Skeletal muscle satellite cell (primary cell): Measurements from ENCODE around the gene CCDC12.

Source experiments
- H3K27me3 ChIP-seq: 2 replicates; pipeline ENCODE4 v1.7.0; 2013; ENCODE audit warnings: low read length; ENCODE audit not compliant: control insufficient read depth, insufficient read depth
- H3K36me3 ChIP-seq: 2 replicates; pipeline ENCODE4 v1.7.0; 2013; ENCODE audit warnings: mild to moderate bottlenecking, control low read depth, low read length; ENCODE audit not compliant: insufficient read depth
- H3K4me1 ChIP-seq: 2 replicates; pipeline ENCODE4 v1.7.0; 2013; ENCODE audit warnings: low read length; ENCODE audit not compliant: control insufficient read depth, insufficient read depth
- H3K4me2 ChIP-seq: 2 replicates; pipeline ENCODE4 v1.7.0; 2013; ENCODE audit warnings: mild to moderate bottlenecking, low read length
- H3K4me3 ChIP-seq: 2 replicates; pipeline ENCODE4 v1.7.0; 2013; ENCODE audit warnings: low read length
- H3K9ac ChIP-seq: 2 replicates; pipeline ENCODE4 v1.7.0; 2013; ENCODE audit warnings: mild to moderate bottlenecking, low read depth, low read length, moderate library complexity
- H3K9me3 ChIP-seq: replicated peaks from 2 replicates; pipeline ENCODE4 v1.7.0; 2013; ENCODE audit warnings: mild to moderate bottlenecking, control low read depth, low read length

Gene CCDC12

DNA sequence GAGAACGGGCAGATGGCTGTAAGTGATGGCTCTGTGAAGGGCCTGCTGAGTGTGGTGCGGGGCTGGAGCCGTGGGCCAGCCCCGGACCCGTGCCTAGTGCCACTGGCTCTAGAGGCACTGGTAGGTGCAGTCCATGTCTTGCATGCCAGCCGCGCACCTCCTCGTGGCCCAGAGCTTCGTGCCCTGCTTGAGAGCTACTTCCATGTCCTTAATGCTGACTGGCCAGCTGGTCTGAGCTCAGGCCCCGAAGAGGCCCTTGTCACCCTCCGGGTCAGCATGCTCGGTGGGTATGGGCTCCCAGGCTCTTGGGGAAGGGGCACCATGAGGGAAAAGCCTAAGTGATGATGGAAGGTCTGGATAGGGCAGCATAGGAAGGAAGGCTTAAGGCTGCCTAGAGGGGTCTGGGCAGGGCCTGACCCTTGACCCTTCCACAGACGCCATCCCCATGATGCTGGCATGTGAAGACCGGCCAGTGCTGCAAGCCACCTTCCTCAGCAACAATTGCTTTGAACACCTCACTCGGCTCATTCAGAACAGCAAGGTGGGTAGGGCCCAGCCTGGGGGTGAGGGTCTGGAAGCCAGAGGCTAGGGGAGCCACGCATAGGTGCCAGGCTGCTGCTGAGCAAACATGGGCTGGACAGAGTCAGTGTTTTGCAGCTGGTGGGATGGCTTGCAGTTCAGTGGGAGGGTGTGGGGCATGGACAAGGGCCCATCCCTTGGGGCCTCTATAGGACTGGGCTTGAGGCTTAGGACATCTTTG lies 15.0 kb upstream of the CCDC12 start:
- H3K4me1 ChIP-seq: no peaks in the 10 kb centered on the region
- no peak overlapping the region for H3K4me3 ChIP-seq
- H3K9ac ChIP-seq: no peak overlapping the region
- H3K4me2 ChIP-seq: no peak overlapping the region
- no peaks in the 10 kb centered on the region for H3K36me3 ChIP-seq
- H3K27me3 ChIP-seq: no peaks in the 10 kb centered on the region
- H3K9me3 ChIP-seq: no peaks in the 10 kb centered on the region

DNA sequence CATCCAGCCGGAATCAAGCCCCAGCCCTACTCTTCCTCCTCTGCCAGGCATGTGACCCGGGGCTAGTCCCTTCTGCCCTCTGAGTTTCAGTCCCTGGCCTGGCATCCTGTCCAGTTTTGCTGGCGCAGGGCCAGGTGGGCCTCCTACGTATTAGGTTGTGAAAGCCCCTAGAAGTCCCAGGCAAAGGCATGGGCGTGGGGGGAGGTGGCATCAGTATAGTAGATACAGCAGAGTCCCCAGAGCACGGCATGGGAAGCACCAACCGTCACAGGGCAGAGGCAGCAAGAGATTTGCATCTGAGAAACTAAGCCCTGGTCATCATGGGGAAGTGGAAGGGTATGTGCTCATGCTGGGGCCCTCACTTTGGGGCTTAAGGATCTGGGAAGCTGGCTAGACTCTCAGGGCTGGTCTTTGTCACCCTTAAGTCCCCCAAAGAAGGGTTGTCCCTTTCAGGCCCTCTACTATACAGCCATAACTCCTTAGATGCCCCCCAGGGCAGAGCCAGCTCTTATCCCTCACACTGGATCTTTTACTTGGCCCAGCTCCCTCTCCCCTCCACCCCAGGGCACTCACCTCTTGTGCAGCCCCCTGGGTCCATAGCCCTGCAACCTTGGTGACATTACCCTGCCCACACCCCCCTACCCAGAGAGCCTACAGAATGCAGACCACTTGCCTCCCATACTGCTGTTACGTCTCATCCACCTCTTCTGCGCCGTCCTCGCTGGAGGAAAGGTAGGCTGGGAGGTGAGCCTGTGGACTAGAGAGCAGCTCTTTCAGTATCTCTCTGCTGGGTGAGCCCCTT lies 14.2 kb upstream of the CCDC12 start:
- Histone ChIP-seq H3K4me1 (no peaks in the 10 kb centered on the region), H3K9me3 (no peaks in the 10 kb centered on the region), H3K27me3 (no peaks in the 10 kb centered on the region), H3K4me2 (no peak overlapping the region), H3K4me3 (no peak overlapping the region), H3K36me3 (no peaks in the 10 kb centered on the region), H3K9ac (no peak overlapping the region)

DNA sequence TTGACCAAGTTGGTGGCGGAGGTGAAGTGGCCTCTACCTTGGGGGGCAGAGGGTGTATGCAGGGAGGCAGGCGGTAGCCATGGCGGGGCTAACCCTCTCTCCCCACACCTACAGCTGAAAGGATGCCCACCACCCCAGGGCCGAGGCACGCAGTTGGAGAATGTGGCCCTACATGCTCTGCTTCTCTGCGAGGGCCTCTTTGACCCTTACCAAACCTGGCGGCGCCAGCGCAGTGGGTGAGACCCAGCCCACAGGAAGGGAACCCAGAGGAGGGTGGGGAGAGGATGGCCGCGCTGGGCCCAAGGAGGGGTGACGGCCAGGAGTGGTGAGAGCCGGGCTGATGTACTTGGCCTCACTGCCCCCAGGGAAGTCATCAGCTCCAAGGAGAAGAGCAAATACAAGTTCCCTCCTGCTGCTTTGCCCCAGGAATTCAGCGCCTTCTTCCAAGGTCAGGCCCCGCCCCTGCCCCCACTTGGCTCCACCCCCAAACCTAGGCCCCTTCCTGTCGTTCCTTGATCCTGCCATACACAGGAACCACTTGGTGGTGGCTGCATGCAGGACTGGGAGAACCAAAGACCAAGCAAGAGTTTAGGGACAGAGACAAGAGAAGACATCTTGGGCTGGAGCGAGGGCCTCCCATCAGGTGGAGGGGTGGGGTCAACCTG lies 12.7 kb upstream of the CCDC12 start:
- Histone ChIP-seq H3K4me3 (no peak overlapping the region), H3K36me3 (no peaks in the 10 kb centered on the region), H3K9me3 (no peaks in the 10 kb centered on the region), H3K9ac (no peak overlapping the region), H3K27me3 (no peaks in the 10 kb centered on the region), H3K4me2 (no peak overlapping the region), H3K4me1 (no peaks in the 10 kb centered on the region)

DNA sequence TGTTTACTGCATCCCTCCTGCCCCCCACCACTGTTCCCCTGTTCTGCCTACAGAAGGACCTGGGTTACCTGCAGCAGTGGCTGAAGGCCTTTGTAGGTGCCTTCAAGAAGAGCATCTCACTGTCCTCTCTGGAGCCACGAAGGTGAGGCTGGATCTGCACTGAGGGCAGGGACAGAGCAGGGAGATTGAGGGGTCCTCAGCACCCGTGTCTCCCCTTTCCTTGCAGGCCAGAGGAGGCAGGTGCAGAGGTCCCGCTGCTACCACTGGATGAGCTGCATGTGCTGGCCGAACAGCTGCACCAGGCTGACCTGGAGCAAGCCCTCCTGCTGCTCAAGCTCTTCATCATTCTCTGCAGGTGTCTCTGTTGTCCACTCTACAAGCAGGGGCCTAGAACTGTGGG lies 12.1 kb upstream of the CCDC12 start:
- H3K27me3 ChIP-seq: no peaks in the 10 kb centered on the region
- no peak overlapping the region for H3K4me2 ChIP-seq
- H3K9ac ChIP-seq: no peak overlapping the region
- no peaks in the 10 kb centered on the region for H3K4me1 ChIP-seq
- H3K36me3 ChIP-seq: no peaks in the 10 kb centered on the region
- H3K9me3 ChIP-seq: no peaks in the 10 kb centered on the region
- H3K4me3 ChIP-seq: no peak overlapping the region

DNA sequence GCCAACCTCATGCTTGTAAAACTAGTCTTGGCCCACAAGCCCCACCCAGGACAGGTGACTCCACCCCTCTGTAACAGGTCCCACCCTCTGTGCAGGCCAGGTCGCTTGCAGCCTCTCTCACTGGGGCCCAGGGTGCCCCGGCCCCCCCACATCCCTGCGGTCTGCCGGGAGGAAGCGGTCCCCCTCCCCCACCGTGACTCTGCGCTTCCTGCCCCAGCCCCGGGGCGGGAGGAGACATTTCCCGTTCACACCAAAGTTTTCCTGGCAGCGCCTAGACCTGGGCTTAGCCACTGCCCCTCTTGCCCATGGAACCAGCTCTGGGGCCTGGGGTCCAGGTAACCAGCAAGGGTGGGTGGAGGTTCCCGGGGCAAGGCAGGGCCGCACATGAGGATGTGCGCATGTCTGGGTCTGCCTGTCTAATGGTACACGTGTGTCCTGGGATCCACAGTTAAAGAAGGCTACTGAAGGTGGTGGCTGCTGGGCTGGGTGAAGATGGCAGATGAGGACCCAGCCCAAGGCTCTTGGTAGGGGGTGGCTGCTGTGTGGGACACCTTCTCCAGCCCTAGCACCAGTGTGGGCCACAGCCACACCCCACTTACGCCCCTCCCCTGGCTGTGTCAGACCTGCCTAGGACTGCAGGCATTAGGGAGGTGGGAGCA lies 11.3 kb upstream of the CCDC12 start:
- Histone ChIP-seq H3K36me3 (no peaks in the 10 kb centered on the region), H3K4me3 (no peak overlapping the region), H3K4me1 (no peaks in the 10 kb centered on the region), H3K4me2 (no peak overlapping the region), H3K9me3 (no peaks in the 10 kb centered on the region), H3K27me3 (no peaks in the 10 kb centered on the region), H3K9ac (no peak overlapping the region)

DNA sequence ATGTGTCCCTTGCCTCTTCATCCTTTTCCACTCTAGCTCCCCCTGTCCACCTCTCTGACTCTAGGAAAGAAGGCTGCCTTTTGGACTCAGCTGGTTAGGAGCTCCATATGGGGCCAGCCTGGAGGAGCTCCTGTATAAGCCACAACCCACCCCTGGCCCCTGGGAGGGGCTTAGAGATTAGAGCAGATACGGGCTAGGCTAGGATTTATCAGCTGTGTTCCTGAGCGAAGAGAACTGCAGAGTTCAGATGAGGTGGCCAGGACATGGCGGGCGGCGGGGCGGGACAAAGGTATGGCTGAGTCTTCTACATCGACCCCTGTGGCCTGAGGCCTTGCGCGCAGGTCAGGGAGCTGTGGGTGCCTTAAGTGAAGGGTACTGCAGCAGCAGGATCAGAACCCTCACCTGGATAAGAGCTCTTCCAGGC lies 10.8 kb upstream of the CCDC12 start:
- H3K9ac ChIP-seq: no peak overlapping the region
- no peaks in the 10 kb centered on the region for H3K27me3 ChIP-seq
- no peaks in the 10 kb centered on the region for H3K9me3 ChIP-seq
- H3K4me3 ChIP-seq: no peak overlapping the region
- H3K4me2 ChIP-seq: no peak overlapping the region
- H3K36me3 ChIP-seq: no peaks in the 10 kb centered on the region
- H3K4me1 ChIP-seq: no peaks in the 10 kb centered on the region

DNA sequence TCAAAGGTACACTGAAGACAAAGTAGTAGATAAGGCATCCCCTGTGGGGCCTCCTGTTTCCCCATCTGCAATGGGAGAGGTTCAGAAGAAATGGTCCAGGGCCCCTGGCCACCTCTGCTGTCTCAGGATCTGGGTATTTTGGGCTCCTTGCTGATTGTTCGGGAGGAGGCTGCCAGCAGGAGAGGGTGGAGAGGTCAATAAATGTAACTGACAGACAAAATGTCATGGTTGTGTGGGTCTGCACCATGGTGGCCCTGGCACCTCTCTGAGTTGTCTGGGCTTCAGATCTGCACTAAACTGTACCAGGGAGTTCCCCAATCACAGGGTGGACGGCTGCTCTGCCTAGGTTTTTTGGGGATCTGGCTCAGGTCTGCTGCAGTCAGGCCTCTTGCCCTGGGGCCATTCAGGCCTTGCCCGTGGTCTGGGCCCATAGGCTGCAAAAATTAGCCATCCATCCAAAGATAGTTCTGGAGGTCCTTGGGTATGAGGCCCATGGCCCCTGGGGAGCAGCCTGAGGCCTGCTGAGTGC lies 10.3 kb upstream of the CCDC12 start:
- H3K9me3 ChIP-seq: no peaks in the 10 kb centered on the region
- no peaks in the 10 kb centered on the region for H3K27me3 ChIP-seq
- no peak overlapping the region for H3K4me3 ChIP-seq
- no peak overlapping the region for H3K4me2 ChIP-seq
- H3K9ac ChIP-seq: no peak overlapping the region
- H3K4me1 ChIP-seq: no peaks in the 10 kb centered on the region
- no peaks in the 10 kb centered on the region for H3K36me3 ChIP-seq

DNA sequence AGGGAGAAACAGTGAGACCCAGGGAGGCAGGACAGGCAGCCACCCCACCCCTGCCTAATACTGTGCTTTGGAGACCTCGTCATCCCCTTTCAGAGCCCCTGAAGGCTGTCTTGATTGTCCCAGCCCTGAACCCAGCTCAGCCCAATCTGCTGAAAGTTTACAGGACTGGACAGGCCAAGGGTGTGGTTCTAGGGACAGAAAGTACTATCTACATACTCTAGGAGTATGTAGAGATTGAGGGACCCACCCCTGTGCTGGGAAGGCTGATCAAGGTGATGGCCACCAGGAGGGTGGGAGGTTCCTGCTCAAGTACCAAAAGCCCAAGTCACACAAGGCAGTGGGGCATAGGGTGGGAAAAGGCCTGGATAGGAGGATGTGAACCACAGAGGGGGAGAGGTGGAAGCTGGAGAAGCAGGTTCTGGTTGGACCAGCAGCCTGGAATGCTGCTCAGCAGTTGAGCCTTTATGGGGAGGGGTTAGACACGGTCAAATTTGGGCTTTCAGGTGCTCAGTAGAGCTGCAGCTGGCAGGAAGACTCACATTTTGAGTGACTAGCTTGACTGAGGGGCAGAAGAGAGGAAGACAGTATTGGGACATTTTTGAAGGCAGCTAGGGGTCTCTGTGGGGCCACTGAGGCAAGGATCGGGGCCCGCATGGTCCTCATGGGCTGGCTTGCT lies 9.6 kb upstream of the CCDC12 start:
- no peak overlapping the region for H3K4me3 ChIP-seq
- no peak overlapping the region for H3K4me2 ChIP-seq
- H3K9me3 ChIP-seq: no peaks in the 10 kb centered on the region
- H3K9ac ChIP-seq: no peak overlapping the region
- H3K27me3 ChIP-seq: no peaks in the 10 kb centered on the region
- no peaks in the 10 kb centered on the region for H3K4me1 ChIP-seq
- no peaks in the 10 kb centered on the region for H3K36me3 ChIP-seq

DNA sequence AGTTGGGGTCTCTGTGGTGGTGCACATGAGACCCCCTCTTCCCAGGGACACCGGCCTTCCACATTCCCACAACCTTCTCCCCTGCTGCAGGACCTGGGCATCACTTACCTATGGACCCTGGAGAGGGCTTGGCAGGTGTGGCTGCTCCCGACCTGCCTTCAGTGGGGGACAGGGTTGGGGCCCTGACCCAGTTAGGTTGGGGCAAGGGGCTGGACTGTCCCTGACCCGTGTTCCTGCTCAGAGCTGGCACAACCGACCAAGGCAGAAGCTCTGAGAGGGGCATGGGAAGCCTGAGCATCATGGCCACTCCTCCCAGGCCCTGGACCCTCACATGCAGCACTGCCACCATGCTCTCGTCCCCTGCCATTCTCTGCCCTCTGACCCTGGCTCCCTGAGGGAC lies 9.0 kb upstream of the CCDC12 start:
- Histone ChIP-seq H3K27me3 (no peaks in the 10 kb centered on the region), H3K9ac (no peak overlapping the region), H3K36me3 (no peaks in the 10 kb centered on the region), H3K9me3 (no peaks in the 10 kb centered on the region), H3K4me2 (no peak overlapping the region), H3K4me3 (no peak overlapping the region), H3K4me1 (no peaks in the 10 kb centered on the region)

DNA sequence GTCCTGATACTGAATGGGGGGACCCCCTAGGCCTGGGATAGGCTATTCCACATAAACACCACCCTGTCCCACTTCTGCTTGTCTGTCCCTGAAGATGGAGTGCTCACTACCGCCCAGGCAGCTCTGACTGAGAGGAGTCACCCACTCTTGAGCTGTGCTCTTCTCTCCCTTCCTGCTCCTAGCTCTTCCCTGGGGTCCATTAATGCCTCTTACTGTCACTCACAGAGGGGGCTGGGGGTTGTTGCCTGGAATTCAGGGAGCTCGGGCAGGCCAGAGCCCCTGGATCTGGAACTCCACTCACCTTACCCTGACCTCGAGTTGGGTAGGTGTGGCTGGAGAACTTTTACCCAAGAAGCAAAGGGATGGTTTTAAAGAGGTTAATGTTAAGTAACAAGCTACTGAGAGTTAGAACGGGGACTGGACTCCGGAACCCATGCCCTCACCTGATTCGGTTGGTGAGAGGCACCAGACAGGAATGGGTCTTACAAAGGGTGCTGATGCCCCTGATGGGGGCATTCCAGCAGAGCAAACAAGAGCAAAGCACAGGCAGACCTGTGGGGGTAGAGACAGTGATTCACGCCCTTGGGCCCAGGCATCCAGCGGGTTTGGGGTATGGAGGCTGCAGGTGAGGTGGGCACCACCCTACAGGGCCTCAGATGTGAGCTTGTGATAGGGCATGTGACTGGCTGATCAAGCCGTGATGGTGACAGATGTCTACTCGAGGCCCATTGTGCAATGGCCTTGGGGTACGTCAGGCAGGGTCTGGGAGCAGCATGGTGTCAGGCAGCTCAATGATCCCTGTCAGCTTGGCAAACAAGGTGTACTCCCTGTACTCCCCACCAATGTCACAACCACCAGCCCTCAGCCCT lies 8.3 kb upstream of the CCDC12 start:
- Histone ChIP-seq H3K27me3 (no peaks in the 10 kb centered on the region), H3K9me3 (no peaks in the 10 kb centered on the region), H3K4me2 (no peak overlapping the region), H3K4me1 (peaks cover 3% of the 10 kb centered on the region), H3K4me3 (no peak overlapping the region), H3K36me3 (no peaks in the 10 kb centered on the region), H3K9ac (no peak overlapping the region)
